Uterus (tissue), 2 donors: Measurements from ENCODE around the gene NUP153.

Experiments
- POLR2A ChIP-seq, 2 donors: fragments of 450-650 bp; IDR thresholded peaks; one replicate each; pipeline ENCODE4 v1.6.1; 2016; ENCODE audit warnings: antibody characterized with exemption in 2 of 2, mild to moderate bottlenecking in 1 of 2, moderate library complexity in 1 of 2
- TF ChIP-seq, protein P1 (sequence below), 4 experiments: fragments of 200-600 bp in 2 of 4; fragments of 450-650 bp in 2 of 4; sonication (generic) in 2 of 4; IDR thresholded peaks; one replicate each; pipeline ENCODE4 v1.5.1; 2016 to 2019; ENCODE audit warnings: antibody characterized with exemption in 4 of 4, mild to moderate bottlenecking in 2 of 4, moderate library complexity in 1 of 4

DNA sequence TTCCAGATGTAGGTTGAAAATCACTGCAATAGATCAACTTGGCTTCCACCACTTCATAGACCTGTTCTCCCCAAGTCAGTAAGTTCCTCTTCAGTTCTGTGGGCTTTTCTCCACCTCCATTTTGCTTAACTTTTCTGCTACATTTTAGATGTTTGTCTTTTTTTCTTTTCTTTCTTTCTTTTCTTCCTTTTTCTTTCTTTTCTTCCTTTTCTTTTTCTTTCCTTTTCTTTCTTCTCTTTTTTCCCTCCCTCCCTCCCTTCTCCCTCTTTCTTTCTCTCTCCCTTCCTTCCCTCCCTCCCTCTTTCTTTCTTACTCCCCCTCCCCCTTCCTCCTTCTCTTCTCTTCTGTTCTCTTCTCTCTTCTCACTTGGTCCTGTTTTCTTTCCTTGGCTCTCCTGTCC, 113.5 kb downstream of the NUP153 start:
- no peak for TF ChIP-seq POLR2A (IDR thresholded peaks at IDR 0.05)
- TF ChIP-seq, protein P1, sequence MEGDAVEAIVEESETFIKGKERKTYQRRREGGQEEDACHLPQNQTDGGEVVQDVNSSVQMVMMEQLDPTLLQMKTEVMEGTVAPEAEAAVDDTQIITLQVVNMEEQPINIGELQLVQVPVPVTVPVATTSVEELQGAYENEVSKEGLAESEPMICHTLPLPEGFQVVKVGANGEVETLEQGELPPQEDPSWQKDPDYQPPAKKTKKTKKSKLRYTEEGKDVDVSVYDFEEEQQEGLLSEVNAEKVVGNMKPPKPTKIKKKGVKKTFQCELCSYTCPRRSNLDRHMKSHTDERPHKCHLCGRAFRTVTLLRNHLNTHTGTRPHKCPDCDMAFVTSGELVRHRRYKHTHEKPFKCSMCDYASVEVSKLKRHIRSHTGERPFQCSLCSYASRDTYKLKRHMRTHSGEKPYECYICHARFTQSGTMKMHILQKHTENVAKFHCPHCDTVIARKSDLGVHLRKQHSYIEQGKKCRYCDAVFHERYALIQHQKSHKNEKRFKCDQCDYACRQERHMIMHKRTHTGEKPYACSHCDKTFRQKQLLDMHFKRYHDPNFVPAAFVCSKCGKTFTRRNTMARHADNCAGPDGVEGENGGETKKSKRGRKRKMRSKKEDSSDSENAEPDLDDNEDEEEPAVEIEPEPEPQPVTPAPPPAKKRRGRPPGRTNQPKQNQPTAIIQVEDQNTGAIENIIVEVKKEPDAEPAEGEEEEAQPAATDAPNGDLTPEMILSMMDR (IDR thresholded peaks at IDR 0.05): no peak
